Hepatocyte (in vitro differentiated cells): Measurements from ENCODE around the gene TUT7.

ENCODE experiments used
- EZH2 ChIP-seq: fragments of 200-600 bp; sonication (generic); IDR thresholded peaks from 2 replicates; pipeline ENCODE4 v1.6.1; 2016; ENCODE audit warnings: antibody characterized with exemption, mild to moderate bottlenecking, borderline replicate concordance
- TF ChIP-seq, protein P1 (sequence below): fragments of 200-600 bp; sonication (generic); IDR thresholded peaks from 2 replicates; pipeline ENCODE4 v1.5.1; 2016; ENCODE audit warnings: antibody characterized with exemption, mild to moderate bottlenecking; ENCODE audit not compliant: poor library complexity

DNA sequence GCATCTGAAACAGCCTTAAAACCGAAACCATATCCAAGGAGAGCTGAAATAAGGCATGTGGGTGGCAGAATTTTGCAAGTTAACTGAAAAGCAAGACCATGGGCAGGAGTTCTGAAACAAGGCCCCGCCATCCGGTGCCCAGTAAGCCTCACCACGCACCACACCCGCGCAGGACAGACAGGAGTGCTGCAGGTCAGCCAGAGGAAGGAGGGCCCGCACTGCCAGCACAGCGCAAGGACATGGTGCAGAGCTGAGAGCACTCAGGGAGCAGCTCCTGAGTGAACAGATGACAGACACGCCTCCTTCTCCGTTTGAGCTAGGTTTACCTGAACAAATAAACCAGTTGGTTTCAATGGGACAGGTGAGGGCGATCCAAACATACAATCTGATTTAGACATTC is 55.3 kb downstream of the TUT7 start:
- TF ChIP-seq, protein P1, sequence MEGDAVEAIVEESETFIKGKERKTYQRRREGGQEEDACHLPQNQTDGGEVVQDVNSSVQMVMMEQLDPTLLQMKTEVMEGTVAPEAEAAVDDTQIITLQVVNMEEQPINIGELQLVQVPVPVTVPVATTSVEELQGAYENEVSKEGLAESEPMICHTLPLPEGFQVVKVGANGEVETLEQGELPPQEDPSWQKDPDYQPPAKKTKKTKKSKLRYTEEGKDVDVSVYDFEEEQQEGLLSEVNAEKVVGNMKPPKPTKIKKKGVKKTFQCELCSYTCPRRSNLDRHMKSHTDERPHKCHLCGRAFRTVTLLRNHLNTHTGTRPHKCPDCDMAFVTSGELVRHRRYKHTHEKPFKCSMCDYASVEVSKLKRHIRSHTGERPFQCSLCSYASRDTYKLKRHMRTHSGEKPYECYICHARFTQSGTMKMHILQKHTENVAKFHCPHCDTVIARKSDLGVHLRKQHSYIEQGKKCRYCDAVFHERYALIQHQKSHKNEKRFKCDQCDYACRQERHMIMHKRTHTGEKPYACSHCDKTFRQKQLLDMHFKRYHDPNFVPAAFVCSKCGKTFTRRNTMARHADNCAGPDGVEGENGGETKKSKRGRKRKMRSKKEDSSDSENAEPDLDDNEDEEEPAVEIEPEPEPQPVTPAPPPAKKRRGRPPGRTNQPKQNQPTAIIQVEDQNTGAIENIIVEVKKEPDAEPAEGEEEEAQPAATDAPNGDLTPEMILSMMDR = no peak
- TF ChIP-seq EZH2 = no peak
